ENCODE measurements around the gene PHACTR2.

DNA sequence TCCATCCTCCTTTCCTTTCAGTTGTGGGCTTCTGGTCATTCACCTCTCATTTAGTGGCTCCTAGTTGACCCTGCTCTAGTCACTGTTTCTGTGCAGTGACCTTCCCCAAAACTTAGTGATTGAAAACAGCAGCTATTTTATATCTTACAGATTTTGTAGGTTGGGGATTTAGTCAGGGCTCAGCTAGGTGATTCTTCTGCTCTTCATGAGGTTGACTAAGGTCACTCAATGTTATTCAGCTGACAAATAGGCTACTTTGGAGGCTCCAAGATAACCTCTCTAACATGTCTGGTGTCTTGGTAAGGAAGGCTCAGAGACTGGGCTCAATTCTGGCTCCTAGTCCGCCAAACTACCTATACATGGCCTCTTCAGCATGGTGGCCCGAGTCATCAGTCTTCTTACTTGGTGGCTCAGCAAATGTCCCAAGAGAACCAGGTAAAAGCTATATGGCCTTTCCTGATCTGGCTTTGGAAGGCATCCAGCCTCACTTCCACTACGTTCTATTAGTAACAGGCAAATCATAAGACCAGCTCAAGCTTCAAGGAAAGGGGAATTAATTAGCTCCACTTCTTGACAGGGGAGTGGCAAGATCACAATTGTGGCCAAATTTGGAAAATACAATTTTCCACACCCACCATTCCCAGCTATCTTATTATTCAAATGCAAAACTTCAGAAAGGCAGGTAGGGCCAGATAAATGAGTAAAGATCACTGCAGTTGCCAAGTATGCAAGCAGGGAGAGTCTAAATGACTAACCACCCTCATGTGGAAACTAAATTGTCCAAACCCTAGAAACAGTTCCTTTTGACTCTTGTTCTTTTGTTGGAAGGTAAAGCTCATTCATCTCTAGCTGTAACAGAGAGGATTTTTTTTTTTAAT, 114.9 kb downstream of the PHACTR2 start:
- no peak for TF ChIP-seq EZH2 (IDR thresholded peaks at IDR 0.05; ENCODE audit: insufficient read depth, low read length)
- TF ChIP-seq, protein P1, sequence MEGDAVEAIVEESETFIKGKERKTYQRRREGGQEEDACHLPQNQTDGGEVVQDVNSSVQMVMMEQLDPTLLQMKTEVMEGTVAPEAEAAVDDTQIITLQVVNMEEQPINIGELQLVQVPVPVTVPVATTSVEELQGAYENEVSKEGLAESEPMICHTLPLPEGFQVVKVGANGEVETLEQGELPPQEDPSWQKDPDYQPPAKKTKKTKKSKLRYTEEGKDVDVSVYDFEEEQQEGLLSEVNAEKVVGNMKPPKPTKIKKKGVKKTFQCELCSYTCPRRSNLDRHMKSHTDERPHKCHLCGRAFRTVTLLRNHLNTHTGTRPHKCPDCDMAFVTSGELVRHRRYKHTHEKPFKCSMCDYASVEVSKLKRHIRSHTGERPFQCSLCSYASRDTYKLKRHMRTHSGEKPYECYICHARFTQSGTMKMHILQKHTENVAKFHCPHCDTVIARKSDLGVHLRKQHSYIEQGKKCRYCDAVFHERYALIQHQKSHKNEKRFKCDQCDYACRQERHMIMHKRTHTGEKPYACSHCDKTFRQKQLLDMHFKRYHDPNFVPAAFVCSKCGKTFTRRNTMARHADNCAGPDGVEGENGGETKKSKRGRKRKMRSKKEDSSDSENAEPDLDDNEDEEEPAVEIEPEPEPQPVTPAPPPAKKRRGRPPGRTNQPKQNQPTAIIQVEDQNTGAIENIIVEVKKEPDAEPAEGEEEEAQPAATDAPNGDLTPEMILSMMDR (IDR thresholded peaks at IDR 0.05; ENCODE audit: insufficient read depth, low read depth, low read length): no peak

All from astrocyte (in vitro differentiated cells and primary cell).